Muscle of leg (tissue), 11 donors: ENCODE data around the gene CIRBP. TPM values are rescaled to one million over a fixed set of nuclear protein-coding genes. Genes with fewer than 3 reads are reported as not detected.

Experiments used
- DNase-seq: peaks from one replicate; pipeline ENCODE4 v3.0.0; 2013
- H3K27ac ChIP-seq: one replicate; pipeline ENCODE4 v1.5.1; 2013; ENCODE audit warnings: mild to moderate bottlenecking, low read length, control low read depth
- H3K27me3 ChIP-seq: one replicate; pipeline ENCODE4 v1.6.1; 2013; ENCODE audit warnings: low read length; ENCODE audit not compliant: control insufficient read depth, insufficient read depth
- H3K36me3 ChIP-seq: one replicate; pipeline ENCODE4 v1.6.1; 2013; ENCODE audit warnings: low read length; ENCODE audit not compliant: control insufficient read depth, insufficient read depth
- H3K4me1 ChIP-seq: one replicate; pipeline ENCODE4 v1.6.1; 2013; ENCODE audit warnings: low read length; ENCODE audit not compliant: control insufficient read depth, insufficient read depth
- H3K4me3 ChIP-seq: one replicate; pipeline ENCODE4 v1.5.1; 2013; ENCODE audit warnings: low read length, control low read depth
- H3K9me3 ChIP-seq: replicated peaks from 2 replicates; pipeline ENCODE4 v1.6.1; 2013; ENCODE audit warnings: low read depth, low read length; ENCODE audit not compliant: control insufficient read depth
- WGBS: methylation state at CpG from one replicate; pipeline ENCODE4 v1.1.5; 2013; ENCODE audit warnings: missing lambda C conversion rate; ENCODE audit not compliant: insufficient coverage; 5-methylcytosine and 5-hydroxymethylcytosine counted together
- polyA plus RNA-seq, 8 donors: library from polyadenylated mRNA; unstranded; fragments of 120-200 nt; gene quantifications; one replicate each; pipeline versions ENCODE4 v1.2.1 to v1.2.3, GENCODE V29; 2013; ENCODE audit warnings: inconsistent platforms in 1 of 8, low replicate concordance in 1 of 8; ENCODE audit not compliant: insufficient read length in 8 of 8, insufficient read depth in 1 of 8
- total RNA-seq: library from RNA; stranded (reverse); fragments of 120-200 nt; gene quantifications from one replicate; pipeline ENCODE4 v1.2.4, GENCODE V29; 2013

CIRBP gene
- total and polyA plus RNA-seq, 9 donors = 402 to 613 (median 547) TPM

- no peaks in the 10 kb centered on the region for H3K27me3 ChIP-seq
- peaks cover 71% of the 10 kb centered on the region for H3K4me1 ChIP-seq
- peaks cover 59% of the 10 kb centered on the region for H3K36me3 ChIP-seq
- H3K9me3 ChIP-seq = no peaks in the 10 kb centered on the region
- 88% methylated on average over 20 of the region's 20 CpGs for WGBS
- H3K27ac ChIP-seq = no peak overlapping the region
- no peak for DNase-seq
- no peak overlapping the region for H3K4me3 ChIP-seq
These were observed 14.5 kb upstream of the CIRBP start for GRCh38 chr19:1254530-1255185.

- H3K9me3 ChIP-seq = no peaks in the 10 kb centered on the region
- peaks cover 59% of the 10 kb centered on the region for H3K36me3 ChIP-seq
- H3K4me3 ChIP-seq = no peak overlapping the region
- H3K4me1 ChIP-seq = peaks cover 79% of the 10 kb centered on the region
- H3K27ac ChIP-seq = peak overlapping the region; percentile 9
- no peaks in the 10 kb centered on the region for H3K27me3 ChIP-seq
- 89% methylated on average over 46 of the region's 52 CpGs for whole genome bisulfite sequencing
- DNase-seq = peak; percentile 53
These were observed 13.7 kb upstream of the CIRBP start for GRCh38 chr19:1255186-1256161.

- Histone ChIP-seq H3K9me3 (no peaks in the 10 kb centered on the region), H3K36me3 (peaks cover 52% of the 10 kb centered on the region), H3K27ac (no peak overlapping the region), H3K27me3 (no peaks in the 10 kb centered on the region), H3K4me1 (peaks cover 81% of the 10 kb centered on the region), H3K4me3 (no peak overlapping the region)
- no peak for DNase-seq
- WGBS = 75% methylated on average over 35 of the region's 46 CpGs
These were observed 12.3 kb upstream of the CIRBP start for GRCh38 chr19:1256646-1257474.

- H3K36me3 ChIP-seq = peaks cover 51% of the 10 kb centered on the region
- peaks cover 81% of the 10 kb centered on the region for H3K4me1 ChIP-seq
- WGBS = 67% methylated on average over 4 of the region's 23 CpGs
- no peak overlapping the region for H3K4me3 ChIP-seq
- no peaks in the 10 kb centered on the region for H3K27me3 ChIP-seq
- no peak for DNase-seq
- H3K9me3 ChIP-seq = no peaks in the 10 kb centered on the region
- peak overlapping the region; percentile 31 for H3K27ac ChIP-seq
These were observed 11.5 kb upstream of the CIRBP start for GRCh38 chr19:1257475-1258162.

- DNase-seq = no peak
- Histone ChIP-seq H3K9me3 (no peaks in the 10 kb centered on the region), H3K4me3 (no peak overlapping the region), H3K27ac (peak overlapping the region; percentile 31), H3K4me1 (peaks cover 81% of the 10 kb centered on the region), H3K36me3 (peaks cover 51% of the 10 kb centered on the region), H3K27me3 (no peaks in the 10 kb centered on the region)
- 64% methylated on average over 3 of the region's 8 CpGs for WGBS
These were observed 11.0 kb upstream of the CIRBP start for GRCh38 chr19:1258163-1258492.

- peaks cover 45% of the 10 kb centered on the region for H3K36me3 ChIP-seq
- H3K4me1 ChIP-seq = peaks cover 77% of the 10 kb centered on the region
- peak overlapping the region; percentile 90 for H3K27ac ChIP-seq
- WGBS = 43% methylated on average over 2 of the region's 15 CpGs
- no peaks in the 10 kb centered on the region for H3K27me3 ChIP-seq
- no peak overlapping the region for H3K4me3 ChIP-seq
- no peak for DNase-seq
- no peaks in the 10 kb centered on the region for H3K9me3 ChIP-seq
These were observed 10.4 kb upstream of the CIRBP start for GRCh38 chr19:1258707-1259205.

- WGBS = 26% methylated on average over 12 of the region's 17 CpGs
- peaks cover 39% of the 10 kb centered on the region for H3K36me3 ChIP-seq
- H3K4me1 ChIP-seq = peaks cover 76% of the 10 kb centered on the region
- DNase-seq = peak; percentile 74
- no peaks in the 10 kb centered on the region for H3K27me3 ChIP-seq
- no peak overlapping the region for H3K4me3 ChIP-seq
- H3K27ac ChIP-seq = peak overlapping the region; percentile 90
- no peaks in the 10 kb centered on the region for H3K9me3 ChIP-seq
These were observed 9.8 kb upstream of the CIRBP start for GRCh38 chr19:1259206-1259875.

GRCh38 chr19:1259876-1260748, 9.0 kb upstream of the CIRBP start:
- Histone ChIP-seq H3K27me3 (no peaks in the 10 kb centered on the region), H3K4me1 (peaks cover 76% of the 10 kb centered on the region), H3K36me3 (peaks cover 32% of the 10 kb centered on the region), H3K9me3 (no peaks in the 10 kb centered on the region), H3K27ac (peak overlapping the region; percentile 90), H3K4me3 (peak overlapping the region; percentile 37)
- no peak for DNase-seq
- WGBS = 18% methylated on average over 24 of the region's 33 CpGs
